HepG2 (cell line): ENCODE data around the gene GUK1. TPM values are rescaled to one million over a fixed set of nuclear protein-coding genes. Genes with fewer than 3 reads are reported as not detected.

Experiments
- CBX2 ChIP-seq, 2 experiments: fragments of 200-600 bp in 1 of 2; sonication (generic); formaldehyde crosslinking in 1 of 2; IDR thresholded peaks; 2 replicates each; pipeline versions ENCODE4 v1.7.0 to v1.8.1; 2018 to 2022; ENCODE audit warnings: low read depth in 2 of 2, low read length in 1 of 2, mild to moderate bottlenecking in 1 of 2, missing genetic modification reagents in 1 of 2
- CHD4 ChIP-seq: fragments of 200-600 bp; sonication (generic); IDR thresholded peaks from 2 replicates; pipeline ENCODE4 v1.7.0; 2017; ENCODE audit warnings: mild to moderate bottlenecking, low read length, borderline replicate concordance
- HOXA9 ChIP-seq: sonication (generic); formaldehyde crosslinking; IDR thresholded peaks from 2 replicates; pipeline ENCODE4 v1.8.1; 2022; ENCODE audit warnings: missing genetic modification reagents, mild to moderate bottlenecking, moderate library complexity, borderline replicate concordance
- IKZF4 ChIP-seq: sonication (generic); formaldehyde crosslinking; IDR thresholded peaks from 2 replicates; pipeline ENCODE4 v1.5.1; 2020; ENCODE audit warnings: borderline replicate concordance, mild to moderate bottlenecking, low read depth, missing genetic modification reagents; ENCODE audit errors: not compliant biosample characterization
- IRX3 ChIP-seq: sonication (generic); formaldehyde crosslinking; IDR thresholded peaks from 2 replicates; pipeline ENCODE4 v1.8.1; 2023; ENCODE audit warnings: mild to moderate bottlenecking, low read depth, missing genetic modification reagents, borderline replicate concordance
- KAT8 ChIP-seq: IDR thresholded peaks from 2 replicates; pipeline ENCODE4 v1.6.1; 2016; ENCODE audit warnings: missing genetic modification reagents, missing compliant biosample characterization
- NFATC3 ChIP-seq: sonication (generic); formaldehyde crosslinking; IDR thresholded peaks from 2 replicates; pipeline ENCODE4 v1.5.1; 2020; ENCODE audit warnings: mild to moderate bottlenecking, missing genetic modification reagents
- ONECUT2 ChIP-seq: sonication (generic); formaldehyde crosslinking; IDR thresholded peaks from 2 replicates; pipeline ENCODE4 v1.4.0; 2020; ENCODE audit warnings: missing genetic modification reagents
- PBX3 ChIP-seq: sonication (generic); formaldehyde crosslinking; IDR thresholded peaks from 2 replicates; pipeline ENCODE4 v1.8.1; 2023; ENCODE audit warnings: missing genetic modification reagents, inconsistent platforms, borderline replicate concordance
- PHF21A ChIP-seq: sonication (generic); formaldehyde crosslinking; IDR thresholded peaks from 2 replicates; pipeline ENCODE4 v1.5.0; 2020; ENCODE audit warnings: mild to moderate bottlenecking, missing genetic modification reagents
- ZBTB38 ChIP-seq: sonication (generic); formaldehyde crosslinking; IDR thresholded peaks from 2 replicates; pipeline ENCODE4 v1.5.1; 2020; ENCODE audit warnings: mild to moderate bottlenecking, missing genetic modification reagents
- ZMYM3 ChIP-seq: sonication (generic); formaldehyde crosslinking; IDR thresholded peaks from 2 replicates; pipeline ENCODE4 v1.5.1; 2020; ENCODE audit warnings: mild to moderate bottlenecking, missing genetic modification reagents
- ZNF180 ChIP-seq: sonication (generic); formaldehyde crosslinking; IDR thresholded peaks from 2 replicates; pipeline ENCODE4 v1.4.0; 2020; ENCODE audit warnings: low read depth, missing genetic modification reagents, borderline replicate concordance
- ZNF333 ChIP-seq: sonication (generic); formaldehyde crosslinking; IDR thresholded peaks from 2 replicates; pipeline ENCODE4 v1.4.0; 2020; ENCODE audit warnings: mild to moderate bottlenecking, missing genetic modification reagents, borderline replicate concordance
- ZNF33B ChIP-seq: sonication (generic); formaldehyde crosslinking; IDR thresholded peaks from 2 replicates; pipeline ENCODE4 v1.5.1; 2020; ENCODE audit warnings: mild to moderate bottlenecking, missing genetic modification reagents
- ZNF530 ChIP-seq: sonication (generic); formaldehyde crosslinking; IDR thresholded peaks from 2 replicates; pipeline ENCODE4 v1.5.0; 2020; ENCODE audit warnings: low read depth, mild to moderate bottlenecking, missing genetic modification reagents
- ZNF572 ChIP-seq: sonication (generic); formaldehyde crosslinking; IDR thresholded peaks from 2 replicates; pipeline ENCODE4 v1.5.1; 2020; ENCODE audit warnings: mild to moderate bottlenecking, missing genetic modification reagents
- ZNF709 ChIP-seq: sonication (generic); formaldehyde crosslinking; IDR thresholded peaks from 2 replicates; pipeline ENCODE4 v1.5.0; 2020; ENCODE audit warnings: mild to moderate bottlenecking, missing genetic modification reagents
- ZNF724P ChIP-seq: sonication (generic); formaldehyde crosslinking; IDR thresholded peaks from 2 replicates; pipeline ENCODE4 v1.8.0; 2022; ENCODE audit warnings: missing genetic modification reagents, borderline replicate concordance
- ZNF773 ChIP-seq: sonication (generic); formaldehyde crosslinking; IDR thresholded peaks from 2 replicates; pipeline ENCODE4 v1.4.0; 2020; ENCODE audit warnings: missing genetic modification reagents, borderline replicate concordance
- ZNF841 ChIP-seq: sonication (generic); formaldehyde crosslinking; IDR thresholded peaks from 2 replicates; pipeline ENCODE4 v1.8.1; 2023; ENCODE audit warnings: missing genetic modification reagents, borderline replicate concordance
- ZNF850 ChIP-seq: sonication (generic); formaldehyde crosslinking; conservative IDR thresholded peaks from 2 replicates; pipeline ENCODE4 v1.9.0; 2021; ENCODE audit warnings: mild to moderate bottlenecking, missing genetic modification reagents
- polyA plus RNA-seq, 8 experiments: library from polyadenylated mRNA; depleted of rRNA in 3 of 8; stranded (reverse) in 7 of 8; unstranded in 1 of 8; fragments of >200 nt; fragmentation: Illumina TruSeq in 4 of 8; extraction: Trizol in 4 of 8; gene quantifications; 2 replicates each; pipeline versions ENCODE4 v1.2.1 to v1.2.3, GENCODE V29; 2011 to 2016; ENCODE audit warnings: low read depth in 4 of 8, missing spikeins in 1 of 8, mixed read lengths in 1 of 8; ENCODE audit not compliant: insufficient read depth in 1 of 8
- total RNA-seq, 5 experiments: library from RNA; depleted of rRNA; stranded (reverse); fragments of >200 nt; fragmentation: Illumina TruSeq; extraction: Trizol; gene quantifications; 2 replicates each; pipeline ENCODE4 v1.2.3, GENCODE V29; 2016; ENCODE audit warnings: low read depth in 1 of 5
- TF ChIP-seq, protein P1 (sequence below): sonication (generic); formaldehyde crosslinking; conservative IDR thresholded peaks from 2 replicates; pipeline ENCODE4 v1.8.0; 2022; ENCODE audit warnings: low read depth, missing genetic modification reagents
- TF ChIP-seq, protein P2 (sequence below): sonication (generic); formaldehyde crosslinking; IDR thresholded peaks from 2 replicates; pipeline ENCODE4 v1.5.0; 2020; ENCODE audit warnings: missing genetic modification reagents

The GUK1 gene
- total and polyA plus RNA-seq, 2 of the 13 experiments (the other 11 are each of a cell fraction or from before 2014, with no cell fraction given), result 116 to 154 TPM

GRCh38 chr1:228109073-228109961 lies 30.8 kb upstream of the GUK1 start, which contains the start of gene MRPL55 (continued):
- TF ChIP-seq ONECUT2 (CRISPR knock-in tag), result no peak
- TF ChIP-seq ZBTB38, result peak; percentile 35
- TF ChIP-seq NFATC3 (CRISPR knock-in tag), result no peak; the same call in 1 of the 2 replicates
- no peak for TF ChIP-seq ZNF333 (CRISPR knock-in tag)
- no peak for TF ChIP-seq PBX3 (CRISPR knock-in tag)
- no peak for TF ChIP-seq CHD4
- TF ChIP-seq ZNF841, result no peak
- TF ChIP-seq, protein P1, sequence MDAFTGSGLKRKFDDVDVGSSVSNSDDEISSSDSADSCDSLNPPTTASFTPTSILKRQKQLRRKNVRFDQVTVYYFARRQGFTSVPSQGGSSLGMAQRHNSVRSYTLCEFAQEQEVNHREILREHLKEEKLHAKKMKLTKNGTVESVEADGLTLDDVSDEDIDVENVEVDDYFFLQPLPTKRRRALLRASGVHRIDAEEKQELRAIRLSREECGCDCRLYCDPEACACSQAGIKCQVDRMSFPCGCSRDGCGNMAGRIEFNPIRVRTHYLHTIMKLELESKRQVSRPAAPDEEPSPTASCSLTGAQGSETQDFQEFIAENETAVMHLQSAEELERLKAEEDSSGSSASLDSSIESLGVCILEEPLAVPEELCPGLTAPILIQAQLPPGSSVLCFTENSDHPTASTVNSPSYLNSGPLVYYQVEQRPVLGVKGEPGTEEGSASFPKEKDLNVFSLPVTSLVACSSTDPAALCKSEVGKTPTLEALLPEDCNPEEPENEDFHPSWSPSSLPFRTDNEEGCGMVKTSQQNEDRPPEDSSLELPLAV (CRISPR knock-in tag), result no peak
- 0 out of 2 replicates have a peak, but pooled peaks have one; percentile 22 for TF ChIP-seq ZNF773 (CRISPR knock-in tag)
- peak; percentile 97 for TF ChIP-seq KAT8
- TF ChIP-seq ZNF724P (CRISPR knock-in tag), result peak; percentile 91
- TF ChIP-seq HOXA9 (CRISPR knock-in tag), result no peak
- peak; percentile 74; the same call in 1 of the 2 replicates for TF ChIP-seq ZNF709 (CRISPR knock-in tag)
- TF ChIP-seq ZNF850 (CRISPR knock-in tag), result peak; percentile 93
- TF ChIP-seq ZNF33B (CRISPR knock-in tag), result 0 out of 2 replicates have a peak, but pooled peaks have one; percentile 90
- TF ChIP-seq ZNF180 (CRISPR knock-in tag), result no peak
- TF ChIP-seq ZMYM3, result no peak
- TF ChIP-seq, protein P2, sequence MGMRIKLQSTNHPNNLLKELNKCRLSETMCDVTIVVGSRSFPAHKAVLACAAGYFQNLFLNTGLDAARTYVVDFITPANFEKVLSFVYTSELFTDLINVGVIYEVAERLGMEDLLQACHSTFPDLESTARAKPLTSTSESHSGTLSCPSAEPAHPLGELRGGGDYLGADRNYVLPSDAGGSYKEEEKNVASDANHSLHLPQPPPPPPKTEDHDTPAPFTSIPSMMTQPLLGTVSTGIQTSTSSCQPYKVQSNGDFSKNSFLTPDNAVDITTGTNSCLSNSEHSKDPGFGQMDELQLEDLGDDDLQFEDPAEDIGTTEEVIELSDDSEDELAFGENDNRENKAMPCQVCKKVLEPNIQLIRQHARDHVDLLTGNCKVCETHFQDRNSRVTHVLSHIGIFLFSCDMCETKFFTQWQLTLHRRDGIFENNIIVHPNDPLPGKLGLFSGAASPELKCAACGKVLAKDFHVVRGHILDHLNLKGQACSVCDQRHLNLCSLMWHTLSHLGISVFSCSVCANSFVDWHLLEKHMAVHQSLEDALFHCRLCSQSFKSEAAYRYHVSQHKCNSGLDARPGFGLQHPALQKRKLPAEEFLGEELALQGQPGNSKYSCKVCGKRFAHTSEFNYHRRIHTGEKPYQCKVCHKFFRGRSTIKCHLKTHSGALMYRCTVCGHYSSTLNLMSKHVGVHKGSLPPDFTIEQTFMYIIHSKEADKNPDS (CRISPR knock-in tag), result peak; percentile 77; the same call in 1 of the 2 replicates
- peak; percentile 79 for TF ChIP-seq IKZF4 (CRISPR knock-in tag)
- peak; percentile 91; the same call in 1 of the 2 replicates for TF ChIP-seq ZNF572 (CRISPR knock-in tag)
- TF ChIP-seq IRX3 (CRISPR knock-in tag), result peak; percentile 63; the same call in 1 of the 2 replicates
- TF ChIP-seq ZNF530 (CRISPR knock-in tag), result no peak
- no peak for TF ChIP-seq CBX2 (IDR thresholded peaks at IDR 0.05; ENCODE audit: low read depth, low read length)
- TF ChIP-seq CBX2 (CRISPR knock-in tag; IDR thresholded peaks at IDR 0.05; ENCODE audit: low read depth), result no peak
- 0 out of 2 replicates have a peak, but pooled peaks have one; percentile 35 for TF ChIP-seq PHF21A (CRISPR knock-in tag)
